GM13976 (cell line): ENCODE measurements around the gene ZBTB8B.
"Not testable (repeated sequence)": the region's sequence is repeated elsewhere in the genome, so short reads cannot be mapped to it uniquely, and the experiment has no call there.

ENCODE experiments used
- DNase-seq: peaks from one replicate; pipeline ENCODE4 v3.0.0; 2012; ENCODE audit warnings: low spot score
- in situ Hi-C: fragments of 300-500 bp; cut with MboI; formaldehyde crosslinking; loops from one replicate; pipeline ENCODE4 v1.12.0; 2022; ENCODE audit warnings: low sequenced_read_pairs, mixed read lengths, inconsistent platforms; ENCODE audit not compliant: unreplicated experiment
- TF ChIP-seq, protein P1 (sequence below): IDR thresholded peaks from 2 replicates; pipeline ENCODE4 v1.5.1; 2012; ENCODE audit warnings: borderline replicate concordance, mild to moderate bottlenecking; ENCODE audit not compliant: insufficient read depth; ENCODE audit errors: extremely low read depth, missing control alignments, control extremely low read depth

ZBTB8B gene

DNA sequence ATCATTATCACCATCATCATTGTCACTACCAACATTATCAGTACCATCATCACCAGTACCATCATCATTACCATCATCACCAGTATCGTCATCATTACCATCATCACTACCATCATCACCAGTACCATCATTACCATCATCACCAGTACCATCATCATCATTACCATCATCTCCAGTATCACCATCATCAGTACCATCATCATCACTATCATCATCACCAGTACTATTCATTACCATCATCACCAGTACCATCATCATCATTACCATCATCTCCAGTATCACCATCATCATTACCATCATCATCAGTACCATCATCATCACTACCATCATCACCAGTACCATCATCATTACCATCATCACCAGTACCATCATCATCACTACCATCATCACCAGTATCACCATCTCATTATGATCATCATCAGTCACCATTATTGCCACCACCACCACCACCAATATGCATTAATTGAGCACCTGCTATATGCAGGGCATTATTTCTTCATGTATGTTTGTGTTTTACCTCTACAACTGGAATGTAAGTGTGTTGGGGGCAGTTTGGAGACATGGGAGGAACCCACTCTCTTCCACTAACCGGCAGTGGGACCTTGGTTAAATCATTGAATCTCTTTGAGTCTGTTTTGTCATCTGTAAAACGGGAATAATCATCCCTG lies 7.0 kb downstream of the ZBTB8B start:
- in situ Hi-C loops = no loop called here
- DNase-seq = no peak
- TF ChIP-seq, protein P1, sequence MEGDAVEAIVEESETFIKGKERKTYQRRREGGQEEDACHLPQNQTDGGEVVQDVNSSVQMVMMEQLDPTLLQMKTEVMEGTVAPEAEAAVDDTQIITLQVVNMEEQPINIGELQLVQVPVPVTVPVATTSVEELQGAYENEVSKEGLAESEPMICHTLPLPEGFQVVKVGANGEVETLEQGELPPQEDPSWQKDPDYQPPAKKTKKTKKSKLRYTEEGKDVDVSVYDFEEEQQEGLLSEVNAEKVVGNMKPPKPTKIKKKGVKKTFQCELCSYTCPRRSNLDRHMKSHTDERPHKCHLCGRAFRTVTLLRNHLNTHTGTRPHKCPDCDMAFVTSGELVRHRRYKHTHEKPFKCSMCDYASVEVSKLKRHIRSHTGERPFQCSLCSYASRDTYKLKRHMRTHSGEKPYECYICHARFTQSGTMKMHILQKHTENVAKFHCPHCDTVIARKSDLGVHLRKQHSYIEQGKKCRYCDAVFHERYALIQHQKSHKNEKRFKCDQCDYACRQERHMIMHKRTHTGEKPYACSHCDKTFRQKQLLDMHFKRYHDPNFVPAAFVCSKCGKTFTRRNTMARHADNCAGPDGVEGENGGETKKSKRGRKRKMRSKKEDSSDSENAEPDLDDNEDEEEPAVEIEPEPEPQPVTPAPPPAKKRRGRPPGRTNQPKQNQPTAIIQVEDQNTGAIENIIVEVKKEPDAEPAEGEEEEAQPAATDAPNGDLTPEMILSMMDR = no peak

DNA sequence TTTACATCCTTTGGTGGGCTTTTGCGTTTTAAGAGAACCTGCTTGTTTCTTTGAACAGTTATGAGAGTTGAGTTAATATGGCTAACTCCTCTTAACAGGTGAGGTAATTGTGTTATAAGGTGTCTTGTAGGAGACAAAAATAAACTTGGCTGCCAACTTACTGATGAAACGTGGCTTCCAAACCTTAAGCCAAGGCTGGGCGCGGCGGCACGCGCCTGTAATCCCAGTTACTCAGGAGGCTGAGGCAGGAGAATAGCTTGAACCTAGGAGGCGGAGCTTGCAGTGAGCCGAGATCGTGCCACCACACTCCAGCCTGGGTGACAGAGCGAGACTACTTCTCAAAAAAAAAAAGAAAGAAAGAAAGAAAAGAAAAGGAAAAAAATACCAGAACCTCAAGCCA lies 8.1 kb downstream of the ZBTB8B start:
- in situ Hi-C loops, DNase-seq: not testable (repeated sequence)

DNA sequence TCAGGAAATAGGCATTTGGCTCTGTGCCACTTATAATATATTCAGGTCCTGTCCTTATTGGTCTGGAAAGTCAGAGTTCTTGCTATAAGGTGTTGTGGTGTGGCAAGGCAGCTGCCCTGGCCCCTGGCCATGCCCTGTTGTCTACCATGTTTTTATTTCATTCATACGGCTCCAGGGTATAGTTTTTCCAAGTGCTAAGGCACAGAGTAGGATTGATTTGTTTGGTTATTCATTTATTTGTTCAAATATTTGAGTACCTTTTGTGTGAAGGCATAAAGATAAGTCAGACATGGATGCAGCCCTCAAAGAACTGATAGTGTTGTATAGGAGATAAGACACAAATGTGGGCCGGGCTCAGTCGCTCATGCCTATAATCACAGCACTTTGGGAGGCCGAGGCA lies 10.1 kb downstream of the ZBTB8B start:
- DNase-seq = no peak

DNA sequence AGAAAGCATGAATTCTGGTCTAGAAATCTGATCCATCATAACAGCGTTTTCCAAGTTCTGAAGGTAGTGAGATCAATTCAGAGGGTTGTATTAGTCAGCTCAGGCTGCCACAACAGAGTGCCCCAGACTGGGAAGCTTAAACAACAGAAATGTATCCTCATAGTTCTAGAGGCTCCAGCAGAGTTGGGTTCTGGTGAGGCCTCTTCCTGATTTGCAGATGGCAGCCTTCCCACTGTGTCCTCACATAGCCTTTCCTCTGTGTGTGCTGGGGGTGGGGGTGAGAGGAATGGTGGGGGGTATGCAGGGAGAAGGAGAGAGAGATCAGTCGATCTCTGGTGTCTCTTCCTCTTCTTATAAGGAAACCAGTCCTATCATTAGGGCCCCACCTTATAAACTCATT lies 15.1 kb downstream of the ZBTB8B start:
- no peak for DNase-seq
- in situ Hi-C loops = no loop called here
- TF ChIP-seq, protein P1 = no peak

More for the DNA sequence above, 10.1 kb downstream of the ZBTB8B start:
- in situ Hi-C loops = no loop called here
- TF ChIP-seq, protein P1 = no peak

DNA sequence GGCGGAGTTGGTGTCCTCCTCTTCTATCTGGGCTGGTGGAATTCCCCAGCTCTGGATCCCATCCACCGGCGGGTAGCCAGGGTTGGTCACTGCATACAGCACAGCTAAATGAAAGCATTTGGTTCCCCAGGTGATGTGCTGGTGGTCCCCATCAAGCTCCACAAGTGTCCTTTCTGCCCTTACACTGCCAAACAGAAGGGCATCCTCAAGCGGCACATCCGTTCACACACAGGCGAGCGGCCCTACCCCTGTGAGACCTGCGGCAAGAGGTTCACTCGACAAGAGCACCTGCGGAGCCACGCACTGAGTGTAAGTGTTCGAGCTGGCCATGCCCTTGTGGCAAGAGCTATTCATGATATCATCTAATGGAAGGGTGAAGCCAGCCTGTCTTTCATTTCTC lies 15.9 kb downstream of the ZBTB8B start:
- in situ Hi-C loops = no loop called here
- no peak for DNase-seq
- TF ChIP-seq, protein P1 = no peak

DNA sequence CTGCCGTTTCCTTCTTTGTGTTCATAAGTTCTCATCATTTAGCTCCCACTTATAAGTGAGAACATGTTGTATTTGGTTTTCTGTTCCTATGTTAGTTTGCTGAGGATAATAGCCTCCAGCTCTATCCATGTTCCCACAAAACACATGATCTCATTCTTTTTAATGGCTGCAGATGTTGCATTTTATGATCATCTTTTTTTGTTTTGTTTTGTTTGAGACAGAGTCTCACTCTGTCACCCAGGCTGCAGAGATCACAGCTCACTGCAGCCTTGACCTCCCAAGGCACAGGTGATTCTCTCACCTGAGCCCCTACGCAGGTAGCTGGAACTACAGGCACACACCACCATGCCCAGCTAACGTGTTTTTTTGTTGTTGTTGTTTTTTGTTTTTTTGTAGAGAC lies 16.9 kb downstream of the ZBTB8B start:
- DNase-seq, in situ Hi-C loops: not testable (repeated sequence)

DNA sequence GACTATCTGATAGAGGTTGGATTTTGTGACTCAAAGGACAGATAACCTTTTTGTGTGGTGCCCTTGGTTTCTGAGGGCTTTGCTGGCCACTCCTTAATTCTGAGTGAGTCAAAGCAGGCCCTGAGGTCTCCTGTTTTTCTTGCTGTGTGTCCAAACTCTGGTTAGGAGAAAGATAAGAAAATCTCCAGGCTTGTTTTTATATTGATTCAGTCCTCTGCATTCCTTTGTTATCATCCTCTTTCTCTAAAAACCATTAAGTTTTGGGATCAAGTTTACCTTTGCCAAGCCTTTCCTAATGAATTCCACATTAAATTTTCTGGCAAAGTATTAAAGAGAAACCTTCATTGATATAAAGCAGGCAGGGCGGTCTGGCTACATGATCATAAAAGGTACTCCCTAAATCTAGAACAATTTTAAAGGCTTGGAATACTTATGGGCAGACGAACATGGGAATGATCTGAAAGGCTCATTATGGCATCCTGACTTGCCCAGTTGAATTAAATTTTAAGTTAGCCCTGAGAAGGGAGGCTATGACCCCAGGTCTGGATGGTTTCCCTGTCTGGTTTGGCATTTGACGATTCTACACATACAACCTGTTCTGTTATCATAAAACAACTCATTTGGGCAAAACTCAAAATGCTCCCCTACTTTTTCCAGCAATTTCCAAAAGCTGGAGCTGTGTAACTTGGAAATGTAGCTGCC lies 20.8 kb downstream of the ZBTB8B start:
- DNase-seq = no peak
- TF ChIP-seq, protein P1 = no peak
- in situ Hi-C loops = no loop called here
